HEK293 (cell line): Measurements from ENCODE around the gene SPEM3.

Experiments used
- CTCF ChIA-PET: fragments of 350-600 bp; formaldehyde crosslinking; extraction: SDS; loops from one replicate; lab custom pipeline; 2021; ENCODE audit warnings: antibody characterized with exemption; lab: Yijun Ruan, JAX
- POLR2A ChIA-PET: fragments of 300-600 bp; formaldehyde crosslinking; extraction: SDS; loops from one replicate; lab custom pipeline; 2020; ENCODE audit warnings: antibody characterized with exemption, inconsistent platforms; lab: Yijun Ruan, JAX
- H3K27ac ChIP-seq: fragments of 200-500 bp; sonication (Bioruptor generic); 2 replicates; pipeline ENCODE4 v1.5.1; 2014; ENCODE audit warnings: low read depth, low read length, control low read depth, inconsistent platforms; ENCODE audit errors: extremely low read depth
- H3K36me3 ChIP-seq, 2 experiments: fragments of 200-500 bp in 1 of 2; sonication (Bioruptor generic) in 1 of 2; 1 replicate in 1 of 2; 2 replicates in 1 of 2; pipeline ENCODE4 v1.5.1; 2014 to 2017; ENCODE audit warnings: inconsistent platforms in 2 of 2, low read length in 2 of 2; ENCODE audit not compliant: control insufficient read depth in 2 of 2, insufficient read depth in 1 of 2
- H3K4me1 ChIP-seq: fragments of 200-500 bp; sonication (Bioruptor generic); 2 replicates; pipeline ENCODE4 v1.5.1; 2014; ENCODE audit warnings: mild to moderate bottlenecking, low read length, inconsistent platforms; ENCODE audit not compliant: control insufficient read depth, insufficient read depth
- H3K4me3 ChIP-seq: 2 replicates; pipeline ENCODE4 v1.5.1; 2011; ENCODE audit warnings: low read depth, mild to moderate bottlenecking, control low read depth, low read length, moderate library complexity
- H3K9me3 ChIP-seq: fragments of 200-500 bp; sonication (Bioruptor generic); 2 replicates; pipeline ENCODE4 v1.5.1; 2014; ENCODE audit warnings: low read depth, low read length, inconsistent platforms; ENCODE audit not compliant: control insufficient read depth, insufficient read depth
- EGR2 ChIP-seq: fragments of 450-650 bp; formaldehyde crosslinking; IDR thresholded peaks from 2 replicates; pipeline ENCODE4 v1.5.1; 2016; ENCODE audit warnings: low read depth, missing biosample characterization, missing genetic modification characterization
- SCRT2 ChIP-seq: fragments of 450-650 bp; formaldehyde crosslinking; IDR thresholded peaks from 2 replicates; pipeline ENCODE4 v1.5.1; 2016; ENCODE audit warnings: missing biosample characterization, missing genetic modification characterization
- ZBTB49 ChIP-seq: fragments of 450-650 bp; formaldehyde crosslinking; IDR thresholded peaks from 2 replicates; pipeline ENCODE4 v1.5.1; 2016; ENCODE audit warnings: missing biosample characterization, missing genetic modification characterization, low read depth
- ZBTB7A ChIP-seq: fragments of 450-650 bp; formaldehyde crosslinking; IDR thresholded peaks from 2 replicates; pipeline ENCODE4 v1.5.1; 2016; ENCODE audit warnings: low read depth, missing biosample characterization, missing genetic modification characterization
- ZFHX2 ChIP-seq: fragments of 450-650 bp; formaldehyde crosslinking; conservative IDR thresholded peaks from 2 replicates; pipeline ENCODE4 v1.5.1; 2016; ENCODE audit warnings: missing biosample characterization, missing genetic modification characterization
- ZNF132 ChIP-seq: fragments of 450-650 bp; formaldehyde crosslinking; IDR thresholded peaks from 2 replicates; pipeline ENCODE4 v1.5.1; 2017; ENCODE audit warnings: missing biosample characterization, missing genetic modification characterization, borderline replicate concordance
- ZNF157 ChIP-seq: fragments of 450-650 bp; formaldehyde crosslinking; IDR thresholded peaks from 2 replicates; pipeline ENCODE4 v1.5.1; 2016; ENCODE audit warnings: missing biosample characterization, missing genetic modification characterization
- ZNF239 ChIP-seq: fragments of 450-650 bp; formaldehyde crosslinking; IDR thresholded peaks from 2 replicates; pipeline ENCODE4 v1.5.1; 2016; ENCODE audit warnings: missing biosample characterization, missing genetic modification characterization
- ZNF324 ChIP-seq: fragments of 450-650 bp; formaldehyde crosslinking; IDR thresholded peaks from 2 replicates; pipeline ENCODE4 v1.5.1; 2016; ENCODE audit warnings: missing biosample characterization, missing genetic modification characterization
- ZNF391 ChIP-seq: fragments of 450-650 bp; formaldehyde crosslinking; IDR thresholded peaks from 2 replicates; pipeline ENCODE4 v1.5.1; 2016; ENCODE audit warnings: low read depth, missing biosample characterization, missing genetic modification characterization, borderline replicate concordance
- ZNF529 ChIP-seq: fragments of 450-650 bp; formaldehyde crosslinking; IDR thresholded peaks from 2 replicates; pipeline ENCODE4 v1.5.1; 2017; ENCODE audit warnings: missing genetic modification characterization, missing biosample characterization; ENCODE audit not compliant: insufficient replicate concordance
- ZNF76 ChIP-seq: fragments of 450-650 bp; formaldehyde crosslinking; IDR thresholded peaks from 2 replicates; pipeline ENCODE4; 2016; ENCODE audit warnings: low read depth, missing biosample characterization, missing genetic modification characterization, borderline replicate concordance
- ZNF837 ChIP-seq: fragments of 450-650 bp; formaldehyde crosslinking; IDR thresholded peaks from 2 replicates; pipeline ENCODE4 v1.5.1; 2016; ENCODE audit warnings: missing biosample characterization, missing genetic modification characterization
- TF ChIP-seq, protein P1 (sequence below): fragments of 450-650 bp; formaldehyde crosslinking; IDR thresholded peaks from 2 replicates; pipeline ENCODE4 v1.5.1; 2016; ENCODE audit warnings: missing biosample characterization, missing genetic modification characterization
- TF ChIP-seq, protein P2 (sequence below): fragments of 450-650 bp; formaldehyde crosslinking; IDR thresholded peaks from 2 replicates; pipeline ENCODE4 v1.5.1; 2017; ENCODE audit warnings: missing biosample characterization, missing genetic modification characterization

SPEM3 gene

DNA sequence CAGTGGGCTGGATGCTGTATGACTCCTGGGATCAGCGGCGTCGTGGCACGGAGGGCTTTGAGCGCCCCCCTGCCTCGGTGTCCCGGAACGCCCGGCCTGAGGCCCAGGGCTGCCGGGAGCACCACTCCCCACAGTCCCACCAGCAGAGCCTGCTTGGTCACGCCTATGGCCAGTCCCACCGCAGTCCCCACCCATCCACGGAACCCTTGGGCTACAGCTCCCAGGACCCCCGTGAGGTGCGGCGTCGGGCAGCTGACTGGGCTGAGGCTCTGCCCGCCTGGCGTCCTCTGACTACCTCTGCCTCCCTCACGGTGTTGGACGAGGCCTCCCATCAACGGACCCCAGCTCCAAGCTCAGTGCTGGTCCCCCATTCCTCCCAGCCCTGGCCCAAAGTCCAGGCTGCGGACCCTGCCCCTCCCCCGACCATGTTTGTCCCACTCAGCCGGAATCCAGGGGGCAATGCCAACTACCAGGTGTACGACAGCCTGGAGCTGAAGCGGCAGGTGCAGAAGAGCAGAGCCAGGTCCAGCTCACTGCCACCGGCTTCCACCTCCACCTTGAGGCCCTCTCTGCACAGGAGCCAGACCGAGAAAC, 1.7 kb upstream of the SPEM3 start (continued):
- TF ChIP-seq, protein P1, sequence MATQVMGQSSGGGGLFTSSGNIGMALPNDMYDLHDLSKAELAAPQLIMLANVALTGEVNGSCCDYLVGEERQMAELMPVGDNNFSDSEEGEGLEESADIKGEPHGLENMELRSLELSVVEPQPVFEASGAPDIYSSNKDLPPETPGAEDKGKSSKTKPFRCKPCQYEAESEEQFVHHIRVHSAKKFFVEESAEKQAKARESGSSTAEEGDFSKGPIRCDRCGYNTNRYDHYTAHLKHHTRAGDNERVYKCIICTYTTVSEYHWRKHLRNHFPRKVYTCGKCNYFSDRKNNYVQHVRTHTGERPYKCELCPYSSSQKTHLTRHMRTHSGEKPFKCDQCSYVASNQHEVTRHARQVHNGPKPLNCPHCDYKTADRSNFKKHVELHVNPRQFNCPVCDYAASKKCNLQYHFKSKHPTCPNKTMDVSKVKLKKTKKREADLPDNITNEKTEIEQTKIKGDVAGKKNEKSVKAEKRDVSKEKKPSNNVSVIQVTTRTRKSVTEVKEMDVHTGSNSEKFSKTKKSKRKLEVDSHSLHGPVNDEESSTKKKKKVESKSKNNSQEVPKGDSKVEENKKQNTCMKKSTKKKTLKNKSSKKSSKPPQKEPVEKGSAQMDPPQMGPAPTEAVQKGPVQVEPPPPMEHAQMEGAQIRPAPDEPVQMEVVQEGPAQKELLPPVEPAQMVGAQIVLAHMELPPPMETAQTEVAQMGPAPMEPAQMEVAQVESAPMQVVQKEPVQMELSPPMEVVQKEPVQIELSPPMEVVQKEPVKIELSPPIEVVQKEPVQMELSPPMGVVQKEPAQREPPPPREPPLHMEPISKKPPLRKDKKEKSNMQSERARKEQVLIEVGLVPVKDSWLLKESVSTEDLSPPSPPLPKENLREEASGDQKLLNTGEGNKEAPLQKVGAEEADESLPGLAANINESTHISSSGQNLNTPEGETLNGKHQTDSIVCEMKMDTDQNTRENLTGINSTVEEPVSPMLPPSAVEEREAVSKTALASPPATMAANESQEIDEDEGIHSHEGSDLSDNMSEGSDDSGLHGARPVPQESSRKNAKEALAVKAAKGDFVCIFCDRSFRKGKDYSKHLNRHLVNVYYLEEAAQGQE, result no peak
- TF ChIP-seq ZBTB49 (tag by site-specific recombination) (no peak), EGR2 (tag by site-specific recombination) (no peak), ZNF76 (tag by site-specific recombination) (no peak), ZNF157 (tag by site-specific recombination) (no peak)

- TF ChIP-seq ZNF324 (tag by site-specific recombination) (no peak), ZNF529 (no peak), ZNF837 (tag by site-specific recombination) (no peak), ZNF391 (tag by site-specific recombination) (no peak), ZBTB7A (tag by site-specific recombination) (no peak), ZNF239 (tag by site-specific recombination) (no peak), ZNF132 (no peak)
- TF ChIP-seq, protein P2, sequence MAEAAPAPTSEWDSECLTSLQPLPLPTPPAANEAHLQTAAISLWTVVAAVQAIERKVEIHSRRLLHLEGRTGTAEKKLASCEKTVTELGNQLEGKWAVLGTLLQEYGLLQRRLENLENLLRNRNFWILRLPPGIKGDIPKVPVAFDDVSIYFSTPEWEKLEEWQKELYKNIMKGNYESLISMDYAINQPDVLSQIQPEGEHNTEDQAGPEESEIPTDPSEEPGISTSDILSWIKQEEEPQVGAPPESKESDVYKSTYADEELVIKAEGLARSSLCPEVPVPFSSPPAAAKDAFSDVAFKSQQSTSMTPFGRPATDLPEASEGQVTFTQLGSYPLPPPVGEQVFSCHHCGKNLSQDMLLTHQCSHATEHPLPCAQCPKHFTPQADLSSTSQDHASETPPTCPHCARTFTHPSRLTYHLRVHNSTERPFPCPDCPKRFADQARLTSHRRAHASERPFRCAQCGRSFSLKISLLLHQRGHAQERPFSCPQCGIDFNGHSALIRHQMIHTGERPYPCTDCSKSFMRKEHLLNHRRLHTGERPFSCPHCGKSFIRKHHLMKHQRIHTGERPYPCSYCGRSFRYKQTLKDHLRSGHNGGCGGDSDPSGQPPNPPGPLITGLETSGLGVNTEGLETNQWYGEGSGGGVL, result no peak
- TF ChIP-seq, all 188 proteins: peak for 0
- Histone ChIP-seq H3K36me3 (no peaks in the 10 kb centered on the region), H3K4me1 (no peaks in the 10 kb centered on the region), H3K4me3 (no peak overlapping the region), H3K27ac (no peak overlapping the region), H3K9me3 (no peaks in the 10 kb centered on the region)
- POLR2A ChIA-PET, result no interaction called here
- CTCF ChIA-PET, result no interaction called here
Measured at GRCh38 chr17:7427549-7427948, 1.1 kb upstream of the SPEM3 start.

DNA sequence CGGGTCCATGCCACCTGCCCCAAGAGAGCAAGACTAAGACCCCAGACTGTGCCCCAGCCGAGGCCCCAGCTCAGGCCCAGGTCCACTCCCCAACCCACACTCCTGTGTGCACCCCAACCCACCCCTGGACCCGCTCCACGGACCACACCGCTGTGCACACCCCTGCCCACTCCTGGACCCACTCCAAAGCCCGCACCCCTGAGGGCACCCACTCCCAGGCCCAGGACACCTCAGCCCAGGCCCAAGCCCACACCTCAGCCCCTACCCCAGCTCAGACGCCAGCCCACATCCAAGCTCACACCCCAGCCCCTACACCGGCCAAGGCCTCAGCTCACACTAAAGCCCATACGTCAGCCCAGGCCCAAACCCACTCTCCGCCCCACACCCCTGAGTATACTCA, 1.1 kb downstream of the SPEM3 start:
- Histone ChIP-seq H3K9me3 (no peaks in the 10 kb centered on the region), H3K4me1 (no peaks in the 10 kb centered on the region), H3K36me3 (no peaks in the 10 kb centered on the region), H3K4me3 (no peak overlapping the region), H3K27ac (no peak overlapping the region)
- peak; percentile 49 for TF ChIP-seq EGR2 (tag by site-specific recombination)
- peak; percentile 36; the same call in 1 of the 2 replicates for TF ChIP-seq ZFHX2 (tag by site-specific recombination)
- no peak for TF ChIP-seq SCRT2 (tag by site-specific recombination)
- POLR2A ChIA-PET, result interaction anchor here (1.5 kb wide), 1 partner anchor 25 kb away, joined by 3 read pairs; the partner anchor contains the start of gene TMEM256
- CTCF ChIA-PET, result interaction anchor here (1.1 kb wide), 1 partner anchor 74 kb away, joined by 3 read pairs; the partner anchor contains the start of gene TMEM95
